ENCODE data around the gene CORO6. TPM values are rescaled to one million over a fixed set of nuclear protein-coding genes. Genes with fewer than 3 reads are reported as not detected.

Gene CORO6
- total RNA-seq, 4 donors from 2014 or later: 12.2 to 37.4 (median 13.9) TPM

- in situ Hi-C loops (cut with MboI; ENCODE audit: low pct_ligation_motif_present in 1 of 4, low pct_unique_long_range_greater_than_20kb in 1 of 4, low sequenced_read_pairs in 3 of 4): no loop called here
Observed at GRCh38 chr17:29593591-29594518, 28.9 kb downstream of the CORO6 start.

DNA sequence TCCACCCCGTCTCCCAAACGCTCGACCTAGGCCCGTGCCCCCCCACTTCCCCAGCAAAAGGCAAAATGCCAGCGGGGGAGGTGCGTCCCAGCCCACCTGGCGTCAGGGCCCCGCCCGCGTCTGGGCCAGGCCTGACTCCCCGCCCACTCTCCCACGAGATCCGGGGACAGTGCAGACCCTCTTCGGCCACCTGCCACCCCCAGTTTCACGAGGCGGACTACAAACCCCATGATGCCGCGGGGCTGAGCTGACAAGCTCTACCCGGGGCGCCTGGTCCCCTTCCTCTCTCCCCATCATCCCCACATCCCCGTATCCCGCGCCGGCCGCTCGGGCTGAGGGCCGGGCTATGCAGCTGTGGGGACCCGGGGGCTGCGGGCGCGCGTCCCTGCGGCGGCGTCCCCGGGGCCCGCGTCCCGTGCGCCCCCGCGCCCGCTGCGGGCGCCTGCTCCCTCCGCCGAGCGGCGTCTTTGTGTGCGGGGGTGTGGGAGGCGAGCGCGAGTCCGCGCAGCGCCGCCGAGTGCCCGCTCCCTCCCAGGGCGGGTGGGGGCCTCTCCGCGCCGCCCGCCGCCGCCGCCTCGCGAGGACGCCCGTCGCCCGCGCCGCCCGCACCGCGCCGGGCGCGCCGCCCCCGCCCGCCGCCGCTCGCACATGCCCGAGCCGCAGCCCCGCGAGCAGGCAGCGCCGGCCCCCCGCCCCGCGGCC is 29.7 kb downstream of the CORO6 start, which contains the start of gene ANKRD13B:
Gene ANKRD13B, plus strand, starts transcription at position 283 of the 702 bp plus-strand sequence. CDS start 490 bp downstream, outside the sequence.
- intact Hi-C loops (cut with DNase I; ENCODE audit: low total_unique reads): no loop called here
- H3K4me3 ChIP-seq: peak within 1 kb of the TSS; percentile 49 to 72 (median 64)
- TF ChIP-seq CTCF (IDR thresholded peaks at IDR 0.05) (no peak), POLR2AphosphoS5 (IDR thresholded peaks at IDR 0.05) (no peak), EP300 (IDR thresholded peaks at IDR 0.05; ENCODE audit: low read depth) (no peak), POLR2A (IDR thresholded peaks at IDR 0.05) (no peak)
- H3K4me1 ChIP-seq: peaks cover 33 to 51% (median 48%) of the 10 kb centered on the region in 4 donors
- in situ Hi-C loops (cut with MboI; ENCODE audit: low pct_ligation_motif_present in 1 of 4, low pct_unique_long_range_greater_than_20kb in 1 of 4, low sequenced_read_pairs in 3 of 4): no loop called here
- DNase-seq: peak; percentile 55
- H3K27ac ChIP-seq: peak within 1 kb of the TSS; percentile 85 to 93 (median 90)
- H3K9me3 ChIP-seq: no peaks in the 10 kb centered on the region
- H3K27me3 ChIP-seq: no peaks in the 10 kb centered on the region
- H3K36me3 ChIP-seq: no peaks in the 10 kb centered on the region
- WGBS, 2 donors (ENCODE audit: low coverage in 1 of 2): 2% methylated on average over 18 of the region's 96 CpGs; no CpG with 5 or more reads in 1 of the 2 donors

More at GRCh38 chr17:29593591-29594518, 28.9 kb downstream of the CORO6 start:
- WGBS, 2 donors (ENCODE audit: low coverage in 1 of 2): 14% methylated on average over 29 of the region's 64 CpGs; no CpG with 5 or more reads in 1 of the 2 donors
- peak in 1 of 5 experiments; percentile 23 for TF ChIP-seq CTCF (IDR thresholded peaks at IDR 0.05)
- no peak for TF ChIP-seq POLR2A (IDR thresholded peaks at IDR 0.05)
- H3K4me1 ChIP-seq: peaks cover 31 to 45% (median 41%) of the 10 kb centered on the region in 4 donors
- peak overlapping the region in 3 of 4 donors; percentile 3 to 39 (median 17) for H3K27ac ChIP-seq
- H3K4me3 ChIP-seq: peak overlapping the region; percentile 28 to 72 (median 62)
- intact Hi-C loops (cut with DNase I; ENCODE audit: low total_unique reads): no loop called here
- DNase-seq: peak; percentile 23
- no peaks in the 10 kb centered on the region for H3K27me3 ChIP-seq
- no peaks in the 10 kb centered on the region for H3K36me3 ChIP-seq
- no peaks in the 10 kb centered on the region for H3K9me3 ChIP-seq

DNA sequence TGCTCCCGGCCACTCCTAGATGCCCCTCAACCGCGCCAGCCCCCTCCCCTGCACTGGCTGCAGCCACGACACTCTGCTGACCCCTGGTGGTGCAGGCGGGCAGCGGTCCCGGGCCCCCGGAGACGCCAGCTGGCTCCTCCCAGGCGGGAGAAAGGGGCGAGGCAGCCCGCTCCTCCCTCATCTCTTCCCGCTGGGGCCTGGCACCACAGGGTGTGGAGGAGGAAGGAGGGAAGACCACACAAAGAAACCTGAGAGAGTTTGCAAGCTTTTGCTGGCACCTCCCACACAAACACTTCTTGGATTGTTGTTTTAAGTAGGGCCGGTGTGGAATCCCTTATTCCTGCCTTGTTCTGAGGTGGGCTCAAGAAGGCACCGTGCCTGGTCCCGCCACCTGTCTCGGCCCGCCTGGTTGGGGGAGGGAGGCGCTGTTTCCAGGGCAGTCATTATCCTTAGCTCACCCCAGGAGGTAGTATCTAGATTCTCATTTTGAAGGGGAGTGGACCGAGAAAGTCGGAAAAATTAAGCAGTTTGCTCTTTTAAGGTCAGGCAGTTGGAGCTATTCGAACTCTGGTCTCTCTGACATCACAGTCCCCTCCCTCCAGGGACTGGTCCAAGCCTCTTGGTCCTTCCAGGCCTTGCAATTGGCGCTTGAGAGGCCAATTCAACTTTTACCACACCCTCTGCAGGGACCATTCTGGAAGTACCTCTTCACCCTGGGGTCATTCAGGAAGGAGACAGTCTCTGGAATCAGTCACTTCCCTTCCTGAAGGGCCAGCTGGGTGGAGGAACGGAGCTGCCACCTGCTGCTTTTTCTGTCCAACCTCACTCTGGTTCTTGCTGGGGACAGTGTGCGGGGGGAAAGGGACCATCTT is 30.7 kb downstream of the CORO6 start:
- DNase-seq: peak; percentile 93
- TF ChIP-seq POLR2AphosphoS5 (IDR thresholded peaks at IDR 0.05) (peak; percentile 15 to 58 (median 55)), POLR2A (IDR thresholded peaks at IDR 0.05) (no peak), CTCF (IDR thresholded peaks at IDR 0.05) (peak; percentile 93 to 98 (median 97)), EP300 (IDR thresholded peaks at IDR 0.05; ENCODE audit: low read depth) (no peak)
- no peaks in the 10 kb centered on the region for H3K9me3 ChIP-seq
- no peaks in the 10 kb centered on the region for H3K27me3 ChIP-seq
- in situ Hi-C loops (cut with MboI; ENCODE audit: low pct_ligation_motif_present in 1 of 4, low pct_unique_long_range_greater_than_20kb in 1 of 4, low sequenced_read_pairs in 3 of 4): no loop called here
- intact Hi-C loops (cut with DNase I; ENCODE audit: low total_unique reads): no loop called here
- WGBS, 2 donors (ENCODE audit: low coverage in 1 of 2): 0 to 7% methylated on average over 2 to 24 of the region's 25 CpGs
- peak overlapping the region in 3 of 4 donors; percentile 6 to 72 (median 68) for H3K4me3 ChIP-seq
- H3K4me1 ChIP-seq: peaks cover 40 to 57% (median 56%) of the 10 kb centered on the region in 4 donors
- peak overlapping the region; percentile 85 to 93 (median 90) for H3K27ac ChIP-seq
- no peaks in the 10 kb centered on the region for H3K36me3 ChIP-seq

Measured in transverse colon (tissue), 4 donors.